GM12873 (cell line): ENCODE measurements around the gene SH3BP2.

ENCODE experiments used
- CTCF ChIP-seq: IDR thresholded peaks from 2 replicates; pipeline ENCODE4 v1.5.1; 2012; ENCODE audit warnings: low read depth, mild to moderate bottlenecking, moderate library complexity, low read length, control low read depth; ENCODE audit not compliant: insufficient read depth; ENCODE audit errors: missing control alignments

The SH3BP2 gene

DNA sequence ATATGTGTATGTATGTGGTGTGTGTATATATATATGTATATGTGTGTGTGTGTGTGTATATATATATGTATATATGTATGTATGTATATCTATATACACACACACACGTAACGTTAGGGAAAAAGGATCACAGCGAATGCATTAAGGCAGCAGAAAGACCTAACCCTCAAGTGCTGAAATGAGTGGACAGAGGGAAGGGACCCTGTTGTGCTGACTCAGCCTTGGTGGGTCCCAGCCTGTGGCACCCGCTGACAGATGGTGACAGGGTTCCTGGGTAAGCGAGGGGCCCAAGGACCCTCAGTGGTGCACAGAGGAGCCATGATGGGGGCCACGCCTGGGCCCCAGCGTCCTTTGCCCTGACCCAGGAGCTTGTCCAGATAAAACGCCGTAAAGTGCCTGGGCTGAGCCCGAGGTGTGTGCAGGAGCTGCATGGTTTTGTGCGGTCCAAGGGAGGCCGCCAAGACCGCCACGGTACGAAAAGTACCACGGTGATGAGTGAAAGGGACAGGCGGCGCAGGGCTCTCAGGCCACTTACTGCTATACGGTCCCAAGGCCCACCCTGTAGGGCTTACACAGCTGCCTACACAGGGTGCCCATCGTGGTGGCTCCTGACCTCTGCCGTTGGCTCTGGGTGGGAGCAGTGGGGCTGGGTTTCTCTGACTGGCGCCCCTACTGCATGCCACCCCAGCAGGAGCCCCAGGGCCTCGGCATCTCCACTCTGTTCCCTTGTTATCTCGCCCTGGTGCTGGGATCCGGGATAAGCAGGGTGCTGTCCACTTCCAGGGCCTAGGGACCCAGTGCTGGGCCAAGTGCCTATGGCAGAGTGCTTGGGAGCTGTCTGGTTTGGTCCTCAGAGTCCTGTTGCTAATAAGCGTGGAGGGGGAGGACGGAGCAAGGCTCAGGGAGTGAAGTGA is 10.0 kb downstream of the SH3BP2 start:
- TF ChIP-seq CTCF: no peak

DNA sequence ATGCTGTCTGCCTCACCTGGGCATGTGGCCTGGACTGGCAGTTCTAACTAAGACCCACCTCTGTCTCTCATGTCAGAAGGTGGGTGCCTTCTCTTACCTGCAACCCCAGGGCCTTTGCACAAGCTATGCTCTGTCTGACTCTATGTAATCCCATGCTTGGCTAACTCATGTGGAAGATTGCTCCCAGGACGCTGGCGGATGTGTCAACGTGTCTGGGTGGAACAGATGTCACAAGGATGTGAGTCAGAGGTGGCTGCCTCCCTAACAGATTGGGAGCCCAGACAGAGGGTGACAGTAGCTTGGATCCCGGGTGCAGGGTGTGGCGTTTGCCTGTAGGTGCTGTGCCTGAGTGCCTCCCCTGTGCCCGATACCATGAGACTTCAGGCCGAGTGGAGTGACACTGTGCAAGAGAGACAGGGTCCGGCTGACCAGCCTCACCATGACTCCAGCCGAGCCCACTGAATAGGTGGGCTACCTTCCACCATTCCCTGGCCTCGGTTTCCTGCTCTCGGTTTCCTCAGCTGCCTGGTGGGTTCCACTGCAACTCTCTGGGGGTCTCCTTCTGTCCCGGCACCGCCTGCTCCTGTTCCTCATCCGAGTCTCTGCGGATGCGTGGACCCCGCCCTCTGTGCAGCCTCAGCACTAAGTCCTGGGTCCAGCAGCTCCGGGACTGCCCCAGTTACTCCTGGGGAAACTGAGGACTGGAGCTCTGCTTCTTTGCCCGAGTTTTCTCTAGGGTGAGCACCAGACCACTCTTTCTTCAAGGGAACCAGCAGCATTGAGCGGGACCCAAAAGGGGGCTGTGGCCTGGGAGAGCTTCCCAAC is 11.0 kb downstream of the SH3BP2 start:
- no peak for TF ChIP-seq CTCF

DNA sequence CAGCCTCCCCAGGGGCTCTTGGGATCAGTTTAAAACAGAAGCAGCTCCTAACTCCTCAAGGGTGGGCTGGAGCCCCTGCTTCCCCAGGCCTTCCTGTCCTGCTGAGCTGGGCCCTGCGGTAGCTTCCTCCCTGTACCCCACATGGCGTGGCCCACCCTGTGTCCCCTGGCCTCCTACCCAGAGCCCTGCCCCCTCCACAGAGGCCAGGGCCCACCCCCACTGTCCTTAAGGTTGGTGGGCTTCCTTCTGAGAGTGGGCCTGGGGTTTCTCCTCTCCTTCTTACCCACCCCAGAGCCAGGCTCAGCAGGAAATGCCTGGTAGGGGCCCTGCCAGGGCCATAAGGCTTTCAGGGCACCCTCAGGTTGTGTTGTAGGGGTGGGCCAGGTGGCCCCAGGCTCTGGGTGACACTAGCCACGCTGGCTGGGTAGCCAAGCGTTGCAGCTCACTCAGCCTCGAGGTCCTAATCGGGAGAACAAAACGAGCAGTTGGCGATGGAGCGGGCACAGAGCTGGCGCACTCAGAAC is 11.6 kb downstream of the SH3BP2 start:
- TF ChIP-seq CTCF: no peak

DNA sequence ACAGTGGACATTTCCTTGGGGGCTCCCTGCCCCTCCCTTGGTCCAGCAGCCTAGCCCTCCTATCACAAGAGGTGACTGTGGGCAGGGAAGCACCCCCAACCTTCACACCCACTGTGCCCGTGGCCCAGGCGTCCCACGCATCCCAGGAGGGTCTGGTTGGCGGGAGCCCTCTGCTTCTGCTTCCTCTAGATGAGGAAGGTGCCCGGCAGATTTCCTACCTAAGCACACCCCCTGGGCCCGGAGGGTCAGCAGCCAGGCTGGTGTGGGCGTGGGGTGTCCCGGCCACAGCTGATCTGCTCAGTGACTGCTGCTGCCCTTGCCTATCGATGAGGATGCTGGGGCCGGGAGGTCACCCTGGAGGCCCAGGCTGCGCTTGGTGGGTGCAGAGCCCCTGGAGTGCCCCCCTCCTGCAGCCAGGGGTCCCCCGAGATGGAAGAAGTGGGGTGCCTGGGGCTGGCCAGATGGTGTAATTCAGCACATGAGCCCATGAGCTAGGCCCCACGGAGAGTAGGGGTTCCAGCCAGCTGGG is 12.2 kb downstream of the SH3BP2 start:
- TF ChIP-seq CTCF: no peak

- TF ChIP-seq CTCF: no peak
Measured at GRCh38 chr4:2805712-2806389, 13.0 kb downstream of the SH3BP2 start.

- TF ChIP-seq CTCF: no peak
Measured at GRCh38 chr4:2806390-2807355, 13.8 kb downstream of the SH3BP2 start.
